OCI-M2 (cell line): ENCODE measurements around the gene HSP90AB1.
A peak's percentile ranks its signal among the peaks of the same experiment; 100 is the strongest.

Experiments used
- DNase-seq: peaks from one replicate; lab custom pipeline; 2025; ENCODE audit not compliant: unreplicated experiment; lab: John Stamatoyannopoulos, UW

The HSP90AB1 gene

GRCh38 chr6:44255105-44255808 is 8.4 kb downstream of the HSP90AB1 start:
- no peak for DNase-seq

DNA sequence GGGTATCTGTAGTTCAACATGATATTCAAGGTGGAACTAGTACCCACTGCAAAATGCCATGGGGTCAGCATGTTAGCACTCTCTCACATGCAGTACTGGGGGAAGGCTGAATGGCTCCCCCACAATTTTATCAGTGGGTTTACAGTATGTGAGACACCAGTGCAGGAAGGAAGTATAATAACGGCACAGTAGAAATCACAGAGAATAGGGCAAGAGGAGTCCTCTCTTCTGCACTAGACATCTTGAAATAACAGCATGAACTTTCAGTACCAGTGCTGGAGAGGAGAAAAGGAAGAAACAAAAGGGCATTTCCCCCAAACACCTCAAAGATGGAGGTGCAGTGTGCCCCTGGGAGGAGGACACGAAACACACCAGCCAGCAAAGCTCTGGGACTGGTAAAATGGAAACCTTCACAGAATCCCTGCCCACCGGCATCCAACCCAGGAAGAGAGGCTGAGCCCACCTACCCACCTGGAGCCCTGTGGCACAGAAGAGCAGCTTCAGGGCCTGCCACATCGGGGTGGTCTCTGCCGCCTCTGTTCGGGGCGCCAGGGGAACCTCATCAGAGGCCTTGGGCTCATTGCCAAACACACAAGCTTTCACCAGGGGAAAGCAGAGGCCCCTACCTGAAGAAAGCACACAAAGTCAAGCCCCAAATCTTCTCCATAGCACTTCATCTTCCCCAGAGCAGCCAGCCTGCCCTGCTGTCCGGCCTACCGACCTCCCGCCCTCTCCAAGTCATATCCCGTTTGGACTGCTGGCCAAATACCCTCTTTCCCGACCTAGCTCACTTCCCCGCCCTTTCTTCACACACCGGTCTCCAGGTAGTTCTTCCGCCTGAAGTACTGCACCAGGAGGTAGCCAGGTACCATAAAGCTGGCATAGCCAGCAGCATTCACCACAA is 9.2 kb downstream of the HSP90AB1 start:
- no peak for DNase-seq

GRCh38 chr6:44256775-44257024 is 9.8 kb downstream of the HSP90AB1 start:
- no peak for DNase-seq

GRCh38 chr6:44257025-44257752 is 10.3 kb downstream of the HSP90AB1 start, which contains the start of gene SLC35B2:
SLC35B2 (minus strand) TSS chr6:44257528; CDS start chr6:44257410, 118 bp downstream.
- DNase-seq: no peak

GRCh38 chr6:44257753-44258324 is 10.9 kb downstream of the HSP90AB1 start:
- no peak for DNase-seq

DNA sequence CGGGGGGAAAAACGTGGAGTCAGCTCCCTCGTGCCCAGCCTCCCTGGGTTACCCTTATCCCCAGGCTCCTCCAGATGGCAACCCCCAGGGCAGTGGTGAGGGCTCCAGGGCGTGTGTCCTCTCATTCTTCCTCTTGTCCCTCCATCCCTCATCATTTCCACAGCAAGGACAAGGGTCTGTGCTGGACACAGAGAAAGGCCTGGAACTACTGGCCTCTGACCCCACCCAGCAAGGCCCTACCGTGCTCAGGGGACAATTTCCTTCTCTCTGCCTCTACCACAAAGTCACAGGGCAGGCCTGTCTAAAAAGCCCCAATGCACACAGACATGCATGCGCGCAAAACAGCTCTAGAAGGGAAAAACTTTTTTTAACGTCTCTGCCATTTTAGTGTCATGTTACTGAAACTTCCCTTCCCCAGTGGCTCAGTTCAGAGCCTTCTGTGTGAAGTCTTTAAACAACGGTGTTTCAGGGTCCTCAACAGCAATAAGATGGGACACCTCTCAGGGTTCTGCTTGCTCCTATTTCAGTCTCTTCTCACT is 11.5 kb downstream of the HSP90AB1 start:
- DNase-seq: no peak

GRCh38 chr6:44258921-44259320 is 12.0 kb downstream of the HSP90AB1 start:
- DNase-seq: no peak

DNA sequence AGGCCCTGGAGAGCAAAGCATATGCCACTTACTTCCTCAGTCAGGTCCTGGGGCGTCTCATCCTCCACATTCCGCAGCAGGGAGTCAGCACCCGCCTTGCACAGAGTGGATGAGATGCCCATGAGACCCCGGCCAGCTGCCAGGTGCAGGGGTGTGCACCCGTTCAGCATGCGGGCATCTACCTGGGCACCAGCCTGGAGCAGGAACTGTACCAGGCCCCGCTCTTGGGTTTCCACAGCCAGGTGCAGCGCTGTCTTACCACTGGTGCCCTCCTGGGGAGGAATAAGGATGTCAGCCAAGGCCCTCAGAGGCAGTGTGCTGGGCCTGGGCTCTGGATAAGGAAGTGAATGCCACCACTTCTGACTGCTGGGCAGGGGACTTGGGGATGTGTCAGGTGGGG is 13.1 kb downstream of the HSP90AB1 start:
- no peak for DNase-seq

DNA sequence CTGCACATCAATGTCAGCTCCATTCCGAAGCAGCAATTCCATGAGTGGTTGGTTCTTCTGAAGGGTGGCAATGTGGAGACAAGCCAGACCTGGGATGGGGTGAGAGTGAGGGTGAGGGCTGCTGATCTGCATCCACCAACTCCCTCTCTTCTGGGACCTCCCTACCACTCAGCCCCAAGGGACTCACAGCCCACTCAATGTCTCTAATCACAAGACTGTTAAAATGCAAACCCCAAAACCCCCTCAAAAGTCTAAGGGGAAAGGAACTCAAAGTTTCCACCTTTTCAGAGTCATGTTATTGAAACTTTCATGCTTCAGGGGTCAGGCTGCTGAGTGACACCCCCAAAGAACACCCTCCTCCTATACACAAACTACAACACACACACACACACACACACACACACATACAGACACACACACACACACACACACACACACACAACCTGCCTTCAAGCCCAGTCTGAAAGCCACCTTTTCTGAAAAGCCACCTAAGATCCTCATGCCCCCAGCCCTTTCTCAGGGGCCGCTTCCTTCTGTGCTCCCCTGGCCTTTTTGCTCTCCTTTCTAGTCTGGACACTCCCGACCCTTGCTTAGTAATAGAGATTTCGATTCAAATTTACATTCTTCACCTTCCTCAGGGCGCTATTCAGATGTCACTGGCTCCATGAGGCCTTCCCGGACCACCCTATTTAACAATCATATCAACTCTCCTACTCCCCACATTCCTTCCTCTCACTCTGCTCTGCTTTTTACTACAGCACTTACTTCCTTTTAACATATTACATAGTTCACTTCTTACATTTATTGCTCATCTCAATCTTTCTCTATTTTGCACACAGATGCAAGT is 13.8 kb downstream of the HSP90AB1 start:
- DNase-seq: no peak

- DNase-seq: no peak
These were observed 14.7 kb downstream of the HSP90AB1 start for GRCh38 chr6:44261581-44261980.

GRCh38 chr6:44262467-44263353 is 15.8 kb downstream of the HSP90AB1 start:
- DNase-seq: no peak

GRCh38 chr6:44263354-44264100 is 16.6 kb downstream of the HSP90AB1 start:
- no peak for DNase-seq

GRCh38 chr6:44264154-44265006 is 17.5 kb downstream of the HSP90AB1 start:
- DNase-seq: no peak

DNA sequence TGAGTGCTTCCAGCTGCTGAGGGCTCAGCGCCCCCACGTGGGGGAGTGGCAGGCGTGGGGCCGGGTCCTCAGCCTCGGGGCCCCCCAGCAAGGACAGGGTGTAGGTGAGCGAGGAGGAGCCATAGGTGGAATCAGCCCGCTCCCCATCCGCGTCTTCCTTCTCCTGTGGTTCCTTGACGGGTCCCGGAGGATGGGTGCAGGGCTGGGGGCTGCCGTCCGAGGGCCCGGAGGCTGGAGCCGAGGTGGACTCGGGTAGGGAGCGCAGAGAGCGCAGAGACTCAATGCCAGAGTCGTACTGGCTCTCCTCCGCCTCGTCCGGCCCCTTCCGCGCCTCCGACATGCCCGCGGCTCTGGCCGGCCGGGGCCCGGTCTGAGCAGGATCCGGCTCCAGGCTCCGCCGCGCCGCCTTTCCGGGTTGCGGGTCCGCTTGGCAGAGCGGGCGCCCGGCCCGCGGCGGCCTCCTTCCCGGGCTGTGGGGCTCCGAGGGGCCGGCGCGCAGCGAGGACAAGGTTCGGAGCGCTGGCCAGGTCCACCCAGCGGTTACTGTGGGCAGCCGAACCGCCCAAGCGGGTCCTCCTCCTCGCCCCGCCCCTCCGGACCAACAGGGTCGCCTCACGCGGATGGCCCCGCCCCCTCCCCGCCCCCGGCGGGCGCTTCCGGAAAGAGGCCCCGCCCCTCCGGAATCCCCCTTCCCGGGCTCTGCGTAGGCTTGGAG is 18.3 kb downstream of the HSP90AB1 start, which contains the start of gene NFKBIE:
TSS of gene NFKBIE (minus strand) at position 545 of the 715 bp plus-strand sequence. CDS start at position 340, 205 bp downstream.
- DNase-seq: peak; percentile 78

DNA sequence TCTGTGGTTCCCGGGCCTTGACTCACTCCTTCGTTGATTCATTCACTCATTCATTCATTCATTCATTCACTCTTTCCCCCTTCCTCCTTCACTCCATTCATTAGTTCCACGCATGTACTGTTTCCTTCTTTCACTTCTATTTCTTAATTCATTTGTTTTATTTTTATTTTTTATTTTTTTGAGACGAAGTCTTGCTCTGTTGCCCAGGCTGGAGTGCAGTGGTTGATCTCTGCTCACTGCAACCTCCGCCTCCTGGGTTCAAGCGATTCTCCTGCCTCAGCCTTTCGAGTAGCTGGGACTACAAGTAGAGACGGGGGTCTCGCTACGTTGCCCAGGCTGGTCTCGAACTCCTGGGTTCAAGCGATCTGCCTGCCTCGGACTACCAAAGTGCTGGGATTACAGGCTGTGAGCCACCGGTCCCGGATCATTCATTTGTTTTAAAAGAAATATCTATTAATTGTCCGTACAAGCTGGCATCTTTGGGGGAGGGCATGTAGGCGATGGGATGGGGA is 18.9 kb downstream of the HSP90AB1 start:
- DNase-seq: no peak

- DNase-seq: no peak
These were observed 19.4 kb downstream of the HSP90AB1 start for GRCh38 chr6:44266347-44266746.

GRCh38 chr6:44267252-44267651 is 20.4 kb downstream of the HSP90AB1 start:
- no peak for DNase-seq
